LNCaP clone FGC (cell line): ENCODE data around the gene KRTAP5-9.
A peak's percentile ranks its signal among the peaks of the same experiment; 100 is the strongest.
"Not testable (repeated sequence)": the region's sequence is repeated elsewhere in the genome, so short reads cannot be mapped to it uniquely, and the experiment has no call there.

Source experiments
- DNase-seq: peaks from one replicate; pipeline ENCODE4 v3.0.0-alpha.2; 2011; ENCODE audit warnings: low read depth
- H3K4me3 ChIP-seq: 2 replicates; pipeline ENCODE4 v1.5.1; 2011; ENCODE audit warnings: mild to moderate bottlenecking, low read depth, low read length, control low read depth
- CTCF ChIP-seq: IDR thresholded peaks from 2 replicates; pipeline ENCODE4 v1.5.1; 2012; ENCODE audit warnings: mild to moderate bottlenecking; ENCODE audit not compliant: control insufficient read depth, insufficient read depth; ENCODE audit errors: extremely low read depth

Gene KRTAP5-9

GRCh38 chr11:71525188-71525937, 22.9 kb upstream of the KRTAP5-9 start:
- no peak for TF ChIP-seq CTCF
- DNase-seq = no peak
- H3K4me3 ChIP-seq = no peak overlapping the region

DNA sequence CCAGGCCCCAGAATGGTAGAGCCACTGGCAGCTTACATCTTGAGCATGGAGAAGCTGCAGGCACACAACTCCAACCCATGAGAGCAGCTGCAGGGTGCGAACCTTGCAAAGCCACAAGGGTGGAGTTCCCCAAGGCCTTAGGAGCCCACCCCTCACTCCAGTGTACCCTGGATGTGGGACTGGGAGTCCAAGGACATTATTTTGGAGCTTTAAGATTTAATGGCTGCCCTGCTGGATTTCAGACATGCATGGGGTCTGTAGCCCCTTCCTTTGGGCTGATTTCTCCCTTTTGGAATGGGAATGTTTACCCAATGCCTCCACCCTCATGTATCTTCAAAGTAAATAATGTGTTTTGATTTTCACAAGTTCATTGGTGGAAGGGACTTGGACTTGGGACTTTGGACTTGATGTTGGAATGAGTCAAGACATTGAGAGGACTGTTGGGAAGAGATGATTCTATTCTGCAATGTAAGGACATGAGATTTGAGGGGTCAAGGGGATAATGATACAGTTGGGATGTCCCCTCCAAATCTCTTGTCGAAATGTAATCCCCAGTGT, 22.2 kb upstream of the KRTAP5-9 start:
- no peak for DNase-seq
- H3K4me3 ChIP-seq = no peak overlapping the region
- no peak for TF ChIP-seq CTCF

DNA sequence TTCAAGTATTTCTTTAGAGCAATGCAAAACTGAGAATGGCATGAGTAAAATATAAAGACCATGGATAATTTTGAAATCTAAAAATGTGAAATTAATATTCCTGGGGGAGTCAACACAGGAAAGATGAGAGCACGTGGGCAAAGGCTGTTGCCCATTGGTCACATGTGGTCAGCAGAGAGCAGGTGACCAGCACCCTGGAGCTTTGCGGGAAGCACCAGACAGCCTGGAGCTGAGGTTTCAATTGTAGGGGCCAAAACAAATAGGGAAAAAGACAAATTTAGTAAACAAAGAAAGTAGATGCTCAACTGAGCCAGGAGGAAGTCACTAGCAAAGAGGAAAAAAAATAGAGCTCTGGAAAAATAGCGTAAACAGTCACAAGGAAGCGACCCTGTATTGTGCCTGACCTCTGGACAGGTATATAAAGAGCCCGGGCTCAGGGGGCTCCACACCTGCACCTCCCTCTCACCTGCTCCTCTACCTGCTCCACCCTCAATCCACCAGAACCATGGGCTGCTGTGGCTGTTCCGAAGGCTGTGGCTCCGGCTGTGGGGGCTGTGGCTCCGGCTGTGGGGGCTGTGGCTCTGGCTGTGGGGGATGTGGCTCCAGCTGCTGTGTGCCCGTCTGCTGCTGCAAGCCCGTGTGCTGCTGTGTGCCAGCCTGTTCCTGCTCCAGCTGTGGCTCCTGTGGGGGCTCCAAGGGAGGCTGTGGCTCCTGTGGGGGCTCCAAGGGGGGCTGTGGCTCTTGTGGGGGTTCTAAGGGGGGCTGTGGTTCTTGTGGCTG, 21.2 kb upstream of the KRTAP5-9 start, which contains the start of gene KRTAP5-7:
TSS of gene KRTAP5-7 (plus strand) at position 472 of the 780 bp plus-strand sequence. CDS start at position 506, 34 bp downstream.
- H3K4me3 ChIP-seq = not testable (repeated sequence)
- DNase-seq = peak; percentile 46

DNA sequence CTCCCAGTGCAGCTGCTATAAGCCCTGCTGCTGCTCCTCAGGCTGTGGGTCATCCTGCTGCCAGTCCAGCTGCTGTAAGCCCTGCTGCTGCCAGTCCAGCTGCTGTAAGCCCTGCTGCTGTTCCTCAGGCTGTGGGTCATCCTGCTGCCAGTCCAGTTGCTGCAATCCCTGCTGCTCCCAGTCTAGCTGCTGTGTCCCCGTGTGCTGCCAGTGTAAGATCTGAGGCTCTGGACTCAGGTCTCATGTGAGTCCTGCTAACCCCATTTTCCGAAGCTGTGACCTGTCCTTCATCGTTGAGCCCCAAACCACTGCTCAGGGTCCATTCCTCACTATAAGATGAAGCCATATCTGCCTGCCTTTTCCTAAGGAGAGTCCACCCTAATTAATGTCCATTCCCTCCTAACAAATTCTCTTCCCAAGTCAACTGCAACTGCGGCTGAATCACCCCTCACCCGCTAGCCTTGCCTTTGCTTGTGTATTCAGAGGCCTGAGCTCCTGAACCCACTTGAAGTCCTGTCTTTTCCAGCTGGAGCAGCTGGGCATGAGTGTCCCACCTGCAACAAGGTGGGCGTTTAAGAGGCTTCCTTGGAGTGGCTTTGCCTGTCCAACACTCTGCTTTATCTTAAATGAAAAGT, 20.5 kb upstream of the KRTAP5-9 start:
- no peak overlapping the region for H3K4me3 ChIP-seq
- DNase-seq = no peak
- TF ChIP-seq CTCF = no peak

DNA sequence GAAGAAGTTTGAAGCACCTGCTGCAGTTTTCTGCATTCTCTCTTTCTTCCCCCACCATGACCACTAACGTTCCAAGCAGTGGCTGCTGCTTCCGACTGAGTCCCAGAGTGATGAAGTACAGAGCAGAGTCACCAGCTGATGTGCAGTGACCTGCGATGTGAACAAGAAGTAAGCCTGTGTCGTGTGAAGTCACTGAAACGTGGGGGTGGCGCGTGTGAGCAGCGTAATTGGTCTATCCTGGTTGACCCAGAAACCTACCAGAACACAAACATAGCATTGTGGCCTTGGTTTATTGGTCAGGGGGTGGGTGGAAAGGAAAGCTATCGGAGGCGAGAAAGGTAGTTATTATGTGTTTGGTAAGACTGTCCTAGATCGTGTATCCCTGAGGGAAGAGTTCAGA, 17.6 kb upstream of the KRTAP5-9 start:
- no peak for TF ChIP-seq CTCF

GRCh38 chr11:71532036-71532610, 16.1 kb upstream of the KRTAP5-9 start:
- no peak overlapping the region for H3K4me3 ChIP-seq
- DNase-seq = no peak
- TF ChIP-seq CTCF = no peak

More for the DNA sequence above, 17.6 kb upstream of the KRTAP5-9 start:
- no peak for DNase-seq
- H3K4me3 ChIP-seq = no peak overlapping the region

- not testable (repeated sequence) for H3K4me3 ChIP-seq, DNase-seq
These were observed 13.3 kb upstream of the KRTAP5-9 start for GRCh38 chr11:71534711-71535608.
